CD4-positive, alpha-beta T cell treated with Interleukin-17A for 1 hour (primary cell): ENCODE results near the gene CPOX.
A peak's percentile ranks its signal among the peaks of the same experiment; 100 is the strongest.
"Not testable (repeated sequence)": the region's sequence is repeated elsewhere in the genome, so short reads cannot be mapped to it uniquely, and the experiment has no call there.

Source experiments
- DNase-seq: peaks from one replicate; pipeline ENCODE4 v3.0.0-alpha.2; 2020

The CPOX gene

DNA sequence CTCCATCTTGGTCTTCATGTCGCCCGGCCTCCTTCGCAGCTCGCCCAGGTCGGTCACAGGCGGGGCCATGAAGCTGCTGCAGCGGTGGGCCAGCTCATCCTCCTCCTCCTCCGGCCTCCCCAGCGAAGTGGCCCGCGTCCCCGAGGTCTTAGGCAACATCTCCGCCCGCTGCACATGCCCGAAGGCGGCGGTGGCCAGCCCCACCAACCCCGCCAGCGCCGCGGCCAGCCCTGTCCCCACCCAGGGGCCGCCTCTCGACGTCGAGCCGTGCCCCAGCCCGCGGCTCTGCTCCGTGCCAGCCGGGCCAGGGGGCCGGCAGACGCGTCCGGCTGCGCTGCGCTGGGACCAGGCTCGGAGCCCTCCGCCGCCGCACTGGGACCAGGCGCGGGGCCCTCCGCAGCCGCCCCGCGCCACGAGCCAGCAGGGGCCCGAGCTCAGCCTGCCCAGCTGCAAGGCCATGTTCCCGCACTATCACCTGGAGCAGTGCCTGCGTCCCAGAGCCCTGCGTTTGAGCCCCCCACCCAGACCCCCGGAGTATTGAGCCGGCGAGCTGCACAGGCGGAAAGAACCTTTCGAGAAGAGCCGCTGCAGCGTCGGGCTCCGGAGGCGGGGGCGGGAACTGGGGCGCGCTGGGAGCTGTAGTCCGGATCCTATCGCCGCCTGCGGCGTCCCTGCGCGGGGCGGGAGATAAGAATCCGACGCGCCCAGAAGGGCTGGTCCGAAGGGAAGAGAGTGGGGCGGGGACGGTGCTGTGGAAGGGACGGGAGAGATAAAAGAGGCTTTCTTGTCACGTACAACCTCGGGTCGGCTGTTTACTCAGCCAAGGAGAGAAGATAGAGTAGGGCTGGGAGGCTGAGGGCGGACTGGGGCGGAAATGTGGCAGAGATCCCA lies at the start of gene CPOX:
Gene CPOX (minus strand): TSS at position 566 of the 891 bp plus-strand sequence. CDS start 107 bp downstream, at position 459.
- DNase-seq = peak; percentile 85

- not testable (repeated sequence) for DNase-seq
These were observed 49.4 kb upstream of the CPOX start for GRCh38 chr3:98642769-98643168.

DNA sequence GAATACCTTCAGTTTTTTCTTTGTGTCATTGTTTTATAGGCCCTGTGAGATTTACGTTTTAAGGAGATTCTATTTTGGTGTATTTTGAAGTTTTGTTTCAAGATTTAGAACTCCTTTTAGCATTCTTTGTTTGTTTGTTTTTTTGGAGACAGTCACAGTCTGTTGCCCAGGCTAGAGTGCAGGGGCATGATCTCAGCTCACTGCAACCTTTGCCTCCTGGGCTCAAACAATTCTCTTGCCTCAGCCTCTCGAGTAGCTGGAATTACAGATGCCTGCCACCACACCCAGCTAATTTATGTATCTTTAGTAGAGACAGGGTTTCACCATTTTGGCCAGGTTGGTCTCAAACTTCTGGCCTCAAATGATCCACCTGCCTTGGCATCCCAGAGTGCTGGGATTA lies 48.3 kb upstream of the CPOX start:
- not testable (repeated sequence) for DNase-seq

DNA sequence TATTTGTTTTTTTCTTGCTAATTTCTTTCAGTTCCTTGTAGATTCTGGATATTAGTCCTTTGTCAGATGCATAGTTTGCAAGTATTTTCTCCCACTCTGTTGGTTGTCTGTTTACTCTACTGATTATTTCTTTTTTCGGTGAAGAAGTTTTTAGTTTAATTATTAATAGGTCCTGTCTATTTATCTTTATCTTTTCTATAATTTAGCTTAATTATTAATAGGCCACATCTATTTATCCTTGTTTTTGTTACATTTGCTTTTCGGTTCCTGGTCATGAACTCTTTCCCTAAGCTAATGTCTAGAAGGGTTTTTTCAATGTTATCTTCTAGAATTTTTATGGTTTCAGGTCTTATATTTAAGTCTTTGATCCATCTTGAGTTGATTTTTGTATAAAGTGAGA lies 45.1 kb upstream of the CPOX start:
- DNase-seq = not testable (repeated sequence)

- no peak for DNase-seq
These were observed 37.0 kb upstream of the CPOX start for GRCh38 chr3:98630416-98630815.

DNA sequence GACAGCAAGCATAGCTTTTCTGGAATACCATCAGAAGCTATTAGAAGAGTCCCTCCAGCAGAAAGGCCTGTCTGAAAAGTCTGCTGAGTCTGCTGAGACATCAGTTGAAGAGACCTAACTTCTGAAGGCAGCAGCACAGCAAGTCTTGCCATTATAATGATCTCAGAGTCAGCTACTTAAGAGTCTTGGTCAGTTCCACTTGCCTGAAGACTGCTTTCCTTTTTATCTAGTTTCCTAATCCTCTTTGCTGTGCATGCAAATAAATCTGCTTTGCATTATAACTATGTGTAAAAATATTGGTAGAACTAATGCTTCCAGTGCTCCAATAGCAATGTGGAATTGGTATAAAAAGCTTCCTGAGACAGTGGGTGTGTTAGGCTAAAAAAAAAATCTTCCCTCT lies 34.9 kb upstream of the CPOX start:
- no peak for DNase-seq

GRCh38 chr3:98626151-98626550 lies 32.7 kb upstream of the CPOX start:
- no peak for DNase-seq

DNA sequence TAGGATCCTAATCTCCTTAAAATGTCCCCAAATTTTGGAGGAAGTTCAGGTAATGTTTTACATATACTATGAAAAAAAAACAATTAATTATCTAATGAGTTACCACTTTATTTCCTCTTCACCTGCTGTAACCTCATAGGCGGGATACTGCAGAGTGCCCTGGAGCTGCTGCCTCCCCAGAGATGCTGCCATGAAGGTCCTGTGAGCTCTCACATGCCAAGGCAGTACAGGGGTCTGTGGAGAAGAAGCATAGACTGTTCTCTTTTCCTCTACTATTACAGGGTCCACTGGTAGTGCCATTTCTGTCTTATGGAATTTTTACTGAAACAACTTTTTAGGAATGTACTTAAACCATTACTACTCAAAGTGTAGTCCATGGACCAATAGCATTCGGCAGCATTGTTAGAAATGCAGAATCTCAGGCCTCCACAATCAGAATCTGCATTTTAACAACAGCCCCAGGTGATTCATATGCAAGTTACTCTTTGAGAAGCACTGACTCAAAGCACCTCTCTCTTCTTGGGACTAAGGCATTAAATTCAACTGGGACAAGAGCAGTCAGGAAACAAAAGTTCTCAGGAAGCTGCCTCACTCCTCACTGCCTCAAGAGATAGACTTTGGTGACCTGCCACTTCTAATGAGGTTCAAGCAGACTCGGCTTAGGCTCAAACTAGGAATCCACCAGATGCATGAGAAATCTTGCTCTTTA lies 30.3 kb upstream of the CPOX start:
- DNase-seq = no peak

GRCh38 chr3:98617841-98618240 lies 24.4 kb upstream of the CPOX start:
- DNase-seq = no peak

DNA sequence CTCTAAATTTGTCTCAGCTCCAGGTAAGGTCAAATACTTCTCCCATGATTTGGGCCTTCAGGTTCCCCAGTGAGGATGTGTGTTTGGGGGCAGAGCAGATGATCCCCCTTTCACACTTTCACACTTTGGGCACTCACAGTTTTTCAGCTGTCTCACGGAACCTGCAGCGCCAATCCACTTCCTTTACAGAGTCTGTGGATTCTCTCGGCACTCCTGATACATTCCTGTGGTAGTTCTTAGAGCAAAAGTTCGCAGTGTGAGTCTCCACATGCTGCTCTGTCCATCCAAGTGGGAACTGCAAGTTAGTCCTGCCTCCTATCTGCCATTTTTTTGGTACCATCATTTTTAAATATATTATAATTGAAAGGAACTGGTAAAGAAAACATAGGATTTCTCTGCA lies 20.2 kb upstream of the CPOX start:
- no peak for DNase-seq

DNA sequence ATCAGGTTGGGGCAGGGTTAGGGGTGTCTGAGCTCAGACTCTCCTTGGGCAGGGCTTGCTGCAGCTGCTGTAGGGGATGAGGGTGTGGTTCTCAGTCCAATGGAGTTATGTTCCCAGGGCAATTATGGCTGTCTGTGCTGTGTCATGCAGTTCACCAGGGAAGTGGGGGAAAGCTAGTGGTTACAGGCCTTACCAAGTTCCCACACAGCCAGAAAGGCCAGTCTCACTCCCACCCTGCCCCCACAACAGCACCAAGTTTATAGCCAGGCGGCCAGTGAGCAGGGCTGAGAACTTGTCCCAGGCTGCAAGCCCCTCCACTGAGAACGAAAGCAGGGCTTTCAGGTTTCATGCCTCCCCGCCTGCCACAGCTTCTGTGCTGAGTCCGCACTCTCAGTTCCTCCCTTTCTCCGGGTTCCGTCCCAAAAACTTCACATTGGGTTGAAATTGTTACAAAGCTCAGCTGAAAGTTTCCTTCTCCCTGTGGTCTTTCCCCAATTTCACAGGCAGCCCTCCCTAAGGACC lies 19.6 kb upstream of the CPOX start:
- DNase-seq = no peak

GRCh38 chr3:98612587-98612986 lies 19.2 kb upstream of the CPOX start:
- no peak for DNase-seq

- no peak for DNase-seq
These were observed 14.6 kb upstream of the CPOX start for GRCh38 chr3:98608029-98608428.

GRCh38 chr3:98603580-98603979 lies 10.2 kb upstream of the CPOX start:
- no peak for DNase-seq

- DNase-seq = peak; percentile 34
These were observed 8.8 kb upstream of the CPOX start for GRCh38 chr3:98602078-98602678.

DNA sequence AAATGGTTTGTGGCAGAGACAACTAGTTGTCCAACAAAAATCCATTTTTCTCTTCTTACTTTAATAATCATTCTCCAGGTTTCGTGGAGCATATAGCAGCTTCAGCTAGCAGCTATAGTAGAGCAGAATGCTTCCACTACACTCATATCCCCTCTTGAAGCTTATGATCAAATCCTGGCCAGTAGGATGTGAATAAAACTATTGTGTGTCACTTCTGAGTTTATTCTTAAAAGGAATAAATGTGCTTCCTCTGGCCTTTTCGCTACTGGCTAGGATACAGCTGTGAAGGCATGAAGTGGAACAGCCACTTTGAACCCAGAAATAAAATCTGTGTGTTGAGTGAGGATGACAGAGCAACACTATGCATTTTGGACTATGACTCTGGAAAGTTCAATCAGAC lies 7.8 kb upstream of the CPOX start:
- DNase-seq = no peak

DNA sequence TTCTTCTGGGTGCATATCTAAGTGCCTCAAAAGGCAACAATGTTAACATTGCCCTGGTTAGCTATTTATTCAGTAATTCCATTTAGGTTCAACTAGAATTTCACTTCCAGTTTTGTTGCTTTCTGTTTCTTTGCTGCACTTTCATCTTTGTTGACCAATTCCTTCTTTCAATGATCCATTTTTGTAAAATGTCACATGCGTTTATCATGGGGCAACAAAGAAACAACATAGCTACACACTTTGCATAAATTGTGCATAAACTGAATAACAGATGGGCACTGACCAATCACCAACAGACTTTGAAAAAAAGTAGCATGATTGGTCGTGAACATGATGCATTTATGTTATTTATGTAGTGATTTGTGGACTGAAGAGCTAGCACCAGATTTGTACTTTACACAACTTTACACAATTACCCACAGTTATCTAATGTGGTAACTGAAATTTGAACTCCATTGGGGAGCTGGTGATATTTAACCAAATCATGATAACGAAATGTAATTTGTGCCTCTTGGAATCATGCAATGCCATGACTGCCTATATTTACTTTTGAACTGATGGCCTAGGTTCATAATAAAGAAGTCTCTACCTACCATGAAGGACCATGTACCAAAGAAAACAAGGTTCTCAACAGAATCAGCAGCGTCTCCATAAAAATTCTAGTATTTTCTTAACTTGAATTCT lies 7.1 kb upstream of the CPOX start:
- no peak for DNase-seq

DNA sequence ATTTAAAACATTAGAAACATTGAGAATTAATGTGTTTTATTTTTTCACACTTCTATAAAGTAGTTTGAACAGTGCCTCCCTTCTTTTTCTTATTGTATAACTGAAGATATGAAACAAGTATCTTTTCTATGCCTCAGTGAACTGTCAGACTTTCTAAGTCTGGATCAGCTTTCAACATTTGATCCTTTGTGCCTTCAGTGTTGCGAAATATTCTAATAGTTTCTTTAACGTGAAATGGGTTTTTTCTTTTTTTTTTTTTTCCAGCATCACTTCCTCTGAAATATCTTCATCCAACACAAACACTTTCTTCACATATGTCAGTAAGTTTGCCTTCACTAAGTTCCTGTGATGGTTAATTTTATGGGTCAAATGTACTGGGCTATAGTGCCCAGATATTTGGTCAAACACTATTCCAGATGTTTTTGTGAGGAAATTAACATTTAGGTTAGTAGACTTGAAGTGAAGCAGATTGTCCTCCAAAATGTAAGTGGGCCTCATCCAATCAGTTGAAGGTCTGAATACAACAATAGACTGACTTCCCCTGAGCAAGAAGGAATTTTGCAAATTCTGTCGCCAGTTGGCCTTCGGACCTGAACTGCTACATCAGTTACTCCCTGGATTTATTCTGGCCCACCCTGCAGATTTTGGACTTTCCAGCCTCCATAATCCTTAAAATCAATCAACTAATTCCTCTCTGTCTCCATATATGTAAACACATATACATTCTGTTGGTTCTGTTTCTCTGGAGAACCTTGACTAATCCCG lies 6.4 kb upstream of the CPOX start:
- no peak for DNase-seq

DNA sequence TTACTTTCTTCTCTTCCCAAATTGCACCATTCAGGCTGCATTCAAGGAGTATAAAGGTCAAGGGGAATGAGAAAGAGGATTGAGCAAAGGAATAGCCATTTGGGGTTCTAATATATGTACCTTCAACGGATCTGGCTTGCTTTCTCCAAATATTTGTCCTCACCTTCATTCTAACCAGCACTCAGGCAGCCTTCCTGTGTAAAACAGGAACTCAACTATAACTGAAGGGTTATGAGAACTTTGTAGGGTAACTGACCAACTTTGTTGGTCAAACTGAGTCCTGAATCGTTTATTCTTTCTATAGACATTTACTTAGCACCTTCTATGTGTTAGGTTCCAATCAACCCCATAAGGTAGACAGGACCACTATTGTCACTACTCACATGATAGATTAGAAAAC lies 5.1 kb upstream of the CPOX start:
- DNase-seq = no peak

GRCh38 chr3:98596541-98597500 lies 3.4 kb upstream of the CPOX start:
- peak; percentile 62 for DNase-seq

DNA sequence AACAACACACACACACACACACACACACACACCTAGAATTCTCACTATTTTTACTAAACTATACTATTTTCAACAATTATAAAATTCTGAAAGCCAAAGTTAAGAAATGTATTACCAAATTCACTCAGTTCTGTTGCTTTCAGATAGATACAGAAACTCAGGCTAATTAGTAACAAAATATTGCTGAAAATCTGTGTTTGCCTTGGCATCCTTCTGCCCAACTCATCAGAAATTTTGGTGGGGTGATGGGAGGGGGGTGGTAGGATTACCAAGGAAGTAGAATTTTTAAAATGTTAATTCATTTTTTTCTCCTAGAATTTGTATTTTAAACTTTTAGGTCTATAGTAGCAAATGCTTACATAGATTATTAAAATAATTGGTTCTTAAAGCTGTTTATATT lies 2.7 kb upstream of the CPOX start:
- DNase-seq = no peak
